HepG2 (cell line): Measurements from ENCODE around the gene IGFLR1.

ENCODE experiments used
- CTCF ChIP-seq: sonication (generic); formaldehyde crosslinking; IDR thresholded peaks from 2 replicates; pipeline ENCODE4 v1.5.0; 2020; ENCODE audit warnings: mild to moderate bottlenecking, missing genetic modification reagents, moderate library complexity
- FOXP1 ChIP-seq, 2 experiments: fragments of 450-650 bp in 1 of 2; IDR thresholded peaks; 2 replicates each; pipeline ENCODE4 v1.6.1; 2017 to 2018; ENCODE audit warnings: antibody characterized with exemption in 1 of 2
- GTF2F1 ChIP-seq: fragments of 150-350 bp; IDR thresholded peaks from 2 replicates; pipeline ENCODE4 v1.6.1; 2014; ENCODE audit warnings: low read length
- NFE2L2 ChIP-seq: fragments of 150-350 bp; IDR thresholded peaks from 2 replicates; pipeline ENCODE4 v1.6.1; 2014; ENCODE audit warnings: low read length
- POLR2A ChIP-seq, 2 experiments: IDR thresholded peaks; 2 replicates each; pipeline ENCODE4 v1.6.1; 2011; ENCODE audit warnings: low read depth in 2 of 2, low read length in 2 of 2, mild to moderate bottlenecking in 1 of 2, moderate library complexity in 1 of 2; ENCODE audit not compliant: insufficient read depth in 1 of 2
- TFAP4 ChIP-seq: sonication (generic); IDR thresholded peaks from 2 replicates; pipeline ENCODE4 v1.6.1; 2016; ENCODE audit warnings: low read depth, borderline replicate concordance
- TMF1 ChIP-seq: sonication (generic); formaldehyde crosslinking; IDR thresholded peaks from 2 replicates; pipeline ENCODE4 v1.8.1; 2022; ENCODE audit warnings: low read depth, missing genetic modification reagents
- TP53 ChIP-seq: sonication (generic); formaldehyde crosslinking; conservative IDR thresholded peaks from 2 replicates; pipeline ENCODE4 v1.4.0; 2020; ENCODE audit warnings: missing genetic modification reagents
- ZBTB10 ChIP-seq: sonication (generic); formaldehyde crosslinking; IDR thresholded peaks from 2 replicates; pipeline ENCODE4 v1.4.0; 2020; ENCODE audit warnings: missing genetic modification reagents, borderline replicate concordance
- ZBTB21 ChIP-seq: sonication (generic); formaldehyde crosslinking; IDR thresholded peaks from 2 replicates; pipeline ENCODE4 v1.4.0; 2020; ENCODE audit warnings: missing genetic modification reagents
- ZNF276 ChIP-seq: sonication (generic); formaldehyde crosslinking; IDR thresholded peaks from 2 replicates; pipeline ENCODE4 v1.4.0; 2020; ENCODE audit warnings: mild to moderate bottlenecking, low read depth, missing genetic modification reagents

- TF ChIP-seq TFAP4 (no peak), POLR2A (IDR thresholded peaks at IDR 0.05; ENCODE audit: insufficient read depth in 1 of 2, low read depth in 2 of 2, low read length in 2 of 2) (no peak), TMF1 (CRISPR knock-in tag) (no peak), ZNF276 (CRISPR knock-in tag) (no peak), FOXP1 (IDR thresholded peaks at IDR 0.05) (no peak), FOXP1 (CRISPR knock-in tag; IDR thresholded peaks at IDR 0.05) (no peak), ZBTB21 (CRISPR knock-in tag) (no peak), ZBTB10 (CRISPR knock-in tag) (no peak), GTF2F1 (no peak), CTCF (CRISPR knock-in tag) (no peak), TP53 (no peak), NFE2L2 (no peak)
Measured at GRCh38 chr19:35725216-35725861, 16.9 kb downstream of the IGFLR1 start.
